GM18505 (cell line): ENCODE results near the gene UTS2.

Experiments
- ATAC-seq: cut with Tn5 transposase; IDR thresholded peaks from one replicate; pipeline ENCODE4 v1.9.1; 2021; ENCODE audit not compliant: unreplicated experiment
- POLR2A ChIP-seq: IDR thresholded peaks from 4 replicates; pipeline ENCODE4 v1.6.1; 2011; ENCODE audit warnings: borderline replicate concordance; ENCODE audit not compliant: insufficient read depth, insufficient read length; ENCODE audit errors: extremely low read depth

UTS2 gene

DNA sequence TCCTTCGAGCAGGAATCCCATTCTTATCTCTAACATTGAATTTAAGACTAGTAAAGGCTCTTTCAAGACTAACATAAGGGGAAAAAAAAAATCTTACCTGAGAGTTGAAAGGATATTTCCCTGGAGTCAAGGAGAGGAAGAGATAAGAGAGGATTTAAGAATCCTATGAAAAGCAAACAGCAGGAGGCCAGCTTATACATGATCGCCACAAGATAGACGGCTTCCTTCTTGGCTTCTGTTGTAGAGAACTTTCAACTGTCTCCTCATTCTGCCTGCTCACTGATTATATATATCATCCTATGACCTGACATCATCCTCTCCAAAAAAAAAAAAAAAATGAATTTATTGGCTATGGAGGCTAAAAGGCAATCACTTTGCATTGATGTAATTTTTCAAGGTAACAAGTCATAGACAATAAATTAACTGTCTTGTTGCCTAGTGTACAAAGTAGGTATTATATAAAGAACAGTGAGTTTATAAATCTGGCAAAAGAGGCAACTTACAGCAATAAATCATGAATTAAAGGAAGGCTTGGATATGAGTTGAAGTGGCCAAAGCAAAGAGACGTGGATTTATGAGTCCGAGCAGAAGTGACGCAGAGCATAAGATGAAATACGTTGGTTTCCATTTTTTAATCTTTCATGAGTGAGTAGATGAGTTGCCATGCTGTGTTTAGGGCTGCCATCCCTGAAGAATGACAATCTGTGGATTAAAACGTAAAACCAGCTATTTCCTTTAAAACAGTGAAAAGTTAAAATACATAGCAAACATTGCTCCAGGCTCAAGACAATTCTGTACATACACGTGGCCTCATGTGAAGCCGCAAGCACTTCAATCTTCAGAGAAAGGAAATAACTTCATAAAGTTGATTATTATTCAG is at the start of gene UTS2:
UTS2 (minus strand) TSS at position 262 of the 880 bp plus-strand sequence; CDS start at position 200, 62 bp downstream.
- no peak for TF ChIP-seq POLR2A
- ATAC-seq = no peak

GRCh38 chr1:7899741-7900140 is 46.9 kb upstream of the UTS2 start:
- no peak for TF ChIP-seq POLR2A
- ATAC-seq = no peak

- no peak for ATAC-seq
- no peak for TF ChIP-seq POLR2A
Measured at GRCh38 chr1:7898962-7899361, 46.1 kb upstream of the UTS2 start.

- no peak for ATAC-seq
- TF ChIP-seq POLR2A = no peak
Measured at GRCh38 chr1:7896994-7897393, 44.1 kb upstream of the UTS2 start.

GRCh38 chr1:7893529-7894180 is 40.8 kb upstream of the UTS2 start:
- TF ChIP-seq POLR2A = no peak
- ATAC-seq = no peak

DNA sequence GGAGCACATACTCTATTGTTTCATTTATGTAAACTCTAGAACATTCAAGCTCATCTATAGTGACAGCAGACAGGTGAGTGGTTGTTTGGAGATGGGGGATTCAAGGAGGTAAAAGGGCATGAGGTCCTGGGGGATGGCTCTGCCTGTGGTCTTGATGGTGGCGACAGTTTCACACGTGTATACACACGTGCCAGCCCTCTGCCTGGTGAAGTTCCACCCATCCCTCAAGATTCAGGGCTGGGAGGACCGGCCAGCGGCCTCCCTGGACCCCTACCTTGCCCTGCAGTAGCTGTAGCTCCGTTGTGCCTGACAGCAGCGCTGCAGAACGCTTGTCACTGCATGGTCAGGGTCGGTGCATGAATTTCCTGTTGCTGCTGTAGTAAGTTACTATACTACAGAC is 38.9 kb upstream of the UTS2 start:
- TF ChIP-seq POLR2A = no peak
- no peak for ATAC-seq

GRCh38 chr1:7890853-7891252 is 38.0 kb upstream of the UTS2 start:
- TF ChIP-seq POLR2A = no peak
- no peak for ATAC-seq

GRCh38 chr1:7888248-7889081 is 35.6 kb upstream of the UTS2 start:
- TF ChIP-seq POLR2A = no peak
- ATAC-seq = no peak

- no peak for TF ChIP-seq POLR2A
- ATAC-seq = no peak
Measured at GRCh38 chr1:7886405-7886745, 33.5 kb upstream of the UTS2 start.

DNA sequence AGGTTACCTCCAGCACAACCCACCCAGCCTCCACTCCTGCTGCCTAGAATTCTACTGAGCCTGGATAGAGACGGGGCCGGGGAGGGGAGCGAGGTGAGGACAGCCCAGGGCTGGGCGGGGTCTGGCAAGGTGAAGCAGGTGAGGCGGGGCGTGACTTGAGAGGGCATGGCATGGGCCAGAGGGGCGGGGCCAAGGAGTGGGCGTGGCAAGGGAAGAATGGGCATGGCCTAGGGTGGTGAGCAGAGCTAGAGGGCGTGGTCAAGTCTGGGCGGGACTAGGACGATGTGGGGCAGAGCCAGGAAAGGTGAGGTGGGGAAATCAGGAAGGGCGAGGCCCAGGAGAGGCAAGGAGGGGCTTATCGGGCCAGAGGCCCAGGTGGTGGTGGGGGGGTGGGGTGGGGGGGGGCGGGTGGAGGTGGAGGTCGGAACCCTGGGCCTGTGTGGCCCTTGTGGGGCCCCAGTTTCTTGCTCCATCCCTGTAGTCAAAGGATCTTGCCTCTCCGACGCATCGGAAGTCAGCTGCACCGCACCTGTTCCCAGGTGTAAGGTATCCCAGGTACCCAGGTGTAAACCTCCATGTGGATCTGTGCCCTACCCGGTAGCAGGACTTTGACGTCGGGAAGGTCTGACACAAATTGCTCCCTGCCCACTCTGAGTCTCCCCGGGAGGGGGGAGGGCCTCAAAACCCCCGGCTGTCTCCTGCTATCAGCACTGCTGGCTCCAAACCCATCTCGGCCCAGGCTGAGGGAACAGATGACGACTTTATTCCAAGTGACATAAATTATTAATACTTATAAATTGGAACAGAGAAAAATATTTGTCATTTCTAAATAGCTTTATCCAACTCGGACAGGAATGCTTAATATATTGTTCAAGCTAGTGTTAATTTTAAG is 32.9 kb upstream of the UTS2 start:
- TF ChIP-seq POLR2A = no peak
- no peak for ATAC-seq

- no peak for TF ChIP-seq POLR2A
- ATAC-seq = no peak
Measured at GRCh38 chr1:7884757-7885156, 31.9 kb upstream of the UTS2 start.

DNA sequence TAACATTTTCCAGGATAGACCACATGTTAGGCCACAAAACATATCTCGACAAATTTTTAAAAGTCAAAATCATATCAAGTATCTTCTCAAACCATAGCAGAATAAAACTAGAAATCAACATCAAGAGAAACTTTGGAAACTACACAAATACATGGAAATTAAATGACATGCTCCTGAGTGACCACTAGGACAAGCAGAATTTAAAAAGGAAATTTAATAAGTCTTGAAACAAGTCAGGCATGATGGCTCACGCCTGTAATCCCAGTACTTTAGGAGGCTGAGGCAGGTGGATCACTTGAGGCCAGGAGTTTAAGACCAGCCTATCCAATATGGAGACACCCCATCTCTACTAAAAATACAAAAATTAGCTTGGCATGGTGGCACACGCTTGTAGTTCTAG is 26.4 kb upstream of the UTS2 start:
- ATAC-seq = no peak
- no peak for TF ChIP-seq POLR2A
